A549 (cell line): ENCODE data around the gene HUNK. TPM values are rescaled to one million over a fixed set of nuclear protein-coding genes. Genes with fewer than 3 reads are reported as not detected.

Experiments used
- ATAC-seq, 2 experiments: fragments of 200-7000 bp in 1 of 2; fragments of >200 bp in 1 of 2; cut with Nextera tagmentation in 1 of 2; cut with Tn5 transposase in 1 of 2; 3 replicates each; pipeline versions ENCODE4 v1.8.0 to v1.9.1; 2018 to 2020; ENCODE audit warnings: mild to moderate bottlenecking in 1 of 2, moderate library complexity in 1 of 2
- CTCF ChIA-PET: fragments of 300-600 bp; sonication (Branson Sonifier 250); formaldehyde crosslinking; extraction: SDS; loops from one replicate; lab custom pipeline; 2021; ENCODE audit warnings: antibody characterized with exemption, inconsistent platforms; lab: Yijun Ruan, JAX
- POLR2A ChIA-PET: fragments of 350-600 bp; formaldehyde crosslinking; extraction: SDS; loops from one replicate; lab custom pipeline; 2021; ENCODE audit warnings: antibody characterized with exemption, inconsistent platforms; lab: Yijun Ruan, JAX
- DNase-seq, 2 experiments: peaks; one replicate each; pipeline versions ENCODE4 v3.0.0 to v3.0.0-alpha.2; 2011 to 2016; ENCODE audit warnings: low read depth in 1 of 2, low spot score in 1 of 2
- FAIRE-seq: peaks from 2 replicates; lab custom pipeline; 2011; peaks lifted over from hg19 to GRCh38; lab: Jason Lieb, UNC
- H3K27ac ChIP-seq, 2 experiments: fragments of >200 bp; sonication (Bioruptor Twin); formaldehyde crosslinking; 3 replicates each; pipeline ENCODE4 v1.5.1; 2016 to 2017
- H3K4me1 ChIP-seq: fragments of >200 bp; sonication (Bioruptor Twin); formaldehyde crosslinking; 3 replicates; pipeline ENCODE4 v1.6.1; 2016
- H3K4me2 ChIP-seq: fragments of >200 bp; sonication (Bioruptor Twin); formaldehyde crosslinking; 3 replicates; pipeline ENCODE4 v1.6.1; 2016
- H3K4me3 ChIP-seq: fragments of >200 bp; sonication (Bioruptor Twin); formaldehyde crosslinking; 3 replicates; pipeline ENCODE4 v1.5.1; 2016
- H3K9me3 ChIP-seq: fragments of >200 bp; sonication (Bioruptor Twin); formaldehyde crosslinking; 3 replicates; pipeline ENCODE4 v1.6.1; 2016
- ATOH8 ChIP-seq: fragments of 250-450 bp; sonication (Bioruptor Pico); IDR thresholded peaks from 2 replicates; pipeline ENCODE4 v1.5.0; 2020; ENCODE audit warnings: low read depth, mild to moderate bottlenecking, moderate library complexity
- CBX8 ChIP-seq: fragments of 200-600 bp; sonication (generic); IDR thresholded peaks from 2 replicates; pipeline ENCODE4 v1.6.1; 2016
- CHD4 ChIP-seq: fragments of 200-600 bp; sonication (generic); IDR thresholded peaks from 2 replicates; pipeline ENCODE4 v1.6.1; 2016; ENCODE audit warnings: antibody characterized with exemption, mild to moderate bottlenecking, borderline replicate concordance
- E2F6 ChIP-seq: IDR thresholded peaks from 2 replicates; pipeline ENCODE4 v1.6.1; 2012; ENCODE audit warnings: low read depth, borderline replicate concordance
- EHMT2 ChIP-seq: fragments of 200-600 bp; sonication (generic); IDR thresholded peaks from 2 replicates; pipeline ENCODE4 v1.6.1; 2016; ENCODE audit warnings: antibody characterized with exemption, low read depth, mild to moderate bottlenecking, moderate library complexity
- EP300 ChIP-seq, 2 experiments: fragments of >200 bp; sonication (Bioruptor Twin); formaldehyde crosslinking; IDR thresholded peaks; 2 replicates in 1 of 2; 3 replicates in 1 of 2; pipeline ENCODE4 v1.6.1; 2016 to 2017
- ESRRA ChIP-seq: fragments of 150-350 bp; IDR thresholded peaks from 2 replicates; pipeline ENCODE4 v1.6.1; 2014; ENCODE audit warnings: mild to moderate bottlenecking, low read length, borderline replicate concordance
- HDAC2 ChIP-seq: fragments of 200-600 bp; sonication (generic); IDR thresholded peaks from 2 replicates; pipeline ENCODE4 v1.6.1; 2016
- HES2 ChIP-seq: fragments of >200 bp; sonication (Bioruptor Twin); formaldehyde crosslinking; IDR thresholded peaks from 2 replicates; pipeline ENCODE4 v1.6.1; 2016
- HOXB13 ChIP-seq: fragments of 250-450 bp; sonication (Bioruptor Pico); IDR thresholded peaks from 2 replicates; pipeline ENCODE4 v1.5.0; 2020; ENCODE audit warnings: low read depth, mild to moderate bottlenecking, moderate library complexity
- HOXB5 ChIP-seq: fragments of 250-450 bp; sonication (Bioruptor Pico); IDR thresholded peaks from 2 replicates; pipeline ENCODE4 v1.5.0; 2020; ENCODE audit warnings: mild to moderate bottlenecking, moderate library complexity
- KDM5A ChIP-seq: fragments of 200-600 bp; sonication (generic); IDR thresholded peaks from 2 replicates; pipeline ENCODE4 v1.6.1; 2016; ENCODE audit warnings: antibody characterized with exemption, mild to moderate bottlenecking
- MAZ ChIP-seq: fragments of 150-350 bp; IDR thresholded peaks from 2 replicates; pipeline ENCODE4 v1.6.1; 2014; ENCODE audit warnings: antibody characterized with exemption, low read depth, low read length, borderline replicate concordance
- NFE2L2 ChIP-seq: fragments of 150-350 bp; conservative IDR thresholded peaks from 2 replicates; pipeline ENCODE4 v1.6.1; 2014; ENCODE audit warnings: low read length
- POLR2AphosphoS2 ChIP-seq: conservative IDR thresholded peaks from 2 replicates; pipeline ENCODE4 v1.6.1; 2012; ENCODE audit warnings: low read length, improper control_type of control experiment, inconsistent platforms
- RAD21 ChIP-seq, 2 experiments: fragments of >200 bp in 1 of 2; sonication (Bioruptor Twin) in 1 of 2; formaldehyde crosslinking in 1 of 2; IDR thresholded peaks in 1 of 2; conservative IDR thresholded peaks in 1 of 2; 2 replicates in 1 of 2; 3 replicates in 1 of 2; pipeline ENCODE4 v1.6.1; 2012 to 2018; ENCODE audit warnings: inconsistent platforms in 1 of 2
- RNF2 ChIP-seq: fragments of 200-600 bp; sonication (generic); IDR thresholded peaks from 2 replicates; pipeline ENCODE4 v1.6.1; 2016; ENCODE audit warnings: low read depth, mild to moderate bottlenecking, antibody characterized with exemption, moderate library complexity, borderline replicate concordance
- TFCP2L1 ChIP-seq: fragments of 250-450 bp; sonication (Bioruptor Pico); IDR thresholded peaks from 2 replicates; pipeline ENCODE4 v1.5.0; 2021; ENCODE audit warnings: mild to moderate bottlenecking
- ZC3H11A ChIP-seq: fragments of 450-650 bp; IDR thresholded peaks from 2 replicates; pipeline ENCODE4 v1.6.1; 2014; ENCODE audit warnings: antibody characterized with exemption, mild to moderate bottlenecking
- WGBS: methylation state at CpG from one replicate; pipeline ENCODE4 v1.1.6; 2017; ENCODE audit errors: missing lambda C conversion rate; 5-methylcytosine and 5-hydroxymethylcytosine counted together
- polyA plus RNA-seq, 4 experiments: library from polyadenylated mRNA; depleted of rRNA in 3 of 4; stranded (reverse); fragments of >200 nt; fragmentation: RNase III in 1 of 4; extraction: RNeasy Plus Mini Kit Qiagen cat#74134 plus additional on column Dnase treatment in 1 of 4; gene quantifications; 2 replicates in 3 of 4; 3 replicates in 1 of 4; pipeline ENCODE4 v1.2.3, GENCODE V29; 2011 to 2017
- TF ChIP-seq, protein P1 (sequence below): fragments of >200 bp; sonication (Bioruptor Twin); formaldehyde crosslinking; IDR thresholded peaks from 3 replicates; pipeline ENCODE4 v1.5.1; 2016

The HUNK gene
- polyA plus RNA-seq, 2 of the 4 experiments (the other 2 are of a cell fraction): 0.44 to 0.52 TPM

DNA sequence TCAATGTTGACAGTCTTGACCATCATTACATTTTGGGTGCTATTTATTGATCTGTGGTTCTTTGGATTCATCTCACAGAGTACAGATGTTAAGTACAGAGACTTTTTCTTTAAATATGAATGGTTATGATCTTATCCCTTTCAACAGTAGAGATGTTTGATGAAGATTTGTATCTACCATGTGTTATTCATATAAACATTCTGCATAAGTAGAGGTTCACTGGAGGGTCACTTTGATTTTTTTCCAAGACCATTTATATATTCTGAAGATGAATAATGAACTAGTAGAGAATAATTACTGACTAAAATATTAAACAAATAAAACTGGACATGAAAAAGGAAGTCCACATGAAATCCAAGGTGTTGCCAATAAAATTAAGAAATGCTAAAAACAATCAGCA is 28.6 kb upstream of the HUNK start:
- FAIRE-seq (no peak), ATAC-seq (no peak), DNase-seq (no peak)
- Histone ChIP-seq H3K4me1 (no peaks in the 10 kb centered on the region), H3K4me2 (no peak overlapping the region), H3K4me3 (no peak overlapping the region), H3K27ac (no peak overlapping the region), H3K9me3 (no peaks in the 10 kb centered on the region)
- POLR2A ChIA-PET: no interaction called here
- CTCF ChIA-PET: interaction anchor here (0.6 kb wide), 1 partner anchor 414 kb away, joined by 3 read pairs; no protein-coding TSS in a partner anchor
- TF ChIP-seq RAD21 (conservative IDR thresholded peaks at IDR 0.05 in 1 of 2, IDR thresholded peaks at IDR 0.05 in 1 of 2) (no peak), CBX8 (no peak), HES2 (no peak), EP300 (IDR thresholded peaks at IDR 0.05) (no peak), HDAC2 (no peak), CHD4 (no peak), HOXB13 (CRISPR knock-in tag) (no peak), MAZ (no peak), EHMT2 (no peak)
- TF ChIP-seq, protein P1, sequence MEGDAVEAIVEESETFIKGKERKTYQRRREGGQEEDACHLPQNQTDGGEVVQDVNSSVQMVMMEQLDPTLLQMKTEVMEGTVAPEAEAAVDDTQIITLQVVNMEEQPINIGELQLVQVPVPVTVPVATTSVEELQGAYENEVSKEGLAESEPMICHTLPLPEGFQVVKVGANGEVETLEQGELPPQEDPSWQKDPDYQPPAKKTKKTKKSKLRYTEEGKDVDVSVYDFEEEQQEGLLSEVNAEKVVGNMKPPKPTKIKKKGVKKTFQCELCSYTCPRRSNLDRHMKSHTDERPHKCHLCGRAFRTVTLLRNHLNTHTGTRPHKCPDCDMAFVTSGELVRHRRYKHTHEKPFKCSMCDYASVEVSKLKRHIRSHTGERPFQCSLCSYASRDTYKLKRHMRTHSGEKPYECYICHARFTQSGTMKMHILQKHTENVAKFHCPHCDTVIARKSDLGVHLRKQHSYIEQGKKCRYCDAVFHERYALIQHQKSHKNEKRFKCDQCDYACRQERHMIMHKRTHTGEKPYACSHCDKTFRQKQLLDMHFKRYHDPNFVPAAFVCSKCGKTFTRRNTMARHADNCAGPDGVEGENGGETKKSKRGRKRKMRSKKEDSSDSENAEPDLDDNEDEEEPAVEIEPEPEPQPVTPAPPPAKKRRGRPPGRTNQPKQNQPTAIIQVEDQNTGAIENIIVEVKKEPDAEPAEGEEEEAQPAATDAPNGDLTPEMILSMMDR: no peak

- no peak for DNase-seq
These were observed 27.6 kb upstream of the HUNK start for GRCh38 chr21:31845151-31845729.

More at GRCh38 chr21:31845151-31845729, 27.6 kb upstream of the HUNK start:
- Histone ChIP-seq H3K9me3 (no peaks in the 10 kb centered on the region), H3K27ac (no peak overlapping the region), H3K4me2 (no peak overlapping the region), H3K4me1 (no peaks in the 10 kb centered on the region)
- FAIRE-seq: no peak
- WGBS: 27% methylated on average over 6 of the region's 6 CpGs
- CTCF ChIA-PET: no interaction called here
- POLR2A ChIA-PET: no interaction called here
- TF ChIP-seq E2F6 (no peak), HOXB5 (CRISPR knock-in tag) (no peak), ESRRA (no peak), ATOH8 (CRISPR knock-in tag) (no peak), EHMT2 (no peak), RNF2 (no peak), TFCP2L1 (no peak), HES2 (no peak), KDM5A (no peak), ZC3H11A (no peak), POLR2AphosphoS2 (no peak), NFE2L2 (no peak), RAD21 (conservative IDR thresholded peaks at IDR 0.05 in 1 of 2, IDR thresholded peaks at IDR 0.05 in 1 of 2) (no peak)
- TF ChIP-seq, protein P1: no peak
- TF ChIP-seq, all 56 proteins: peak for 0
- no peak for ATAC-seq
- H3K4me3 ChIP-seq: no peak overlapping the region
